ENCODE results near the gene SLC6A20.

The SLC6A20 gene

DNA sequence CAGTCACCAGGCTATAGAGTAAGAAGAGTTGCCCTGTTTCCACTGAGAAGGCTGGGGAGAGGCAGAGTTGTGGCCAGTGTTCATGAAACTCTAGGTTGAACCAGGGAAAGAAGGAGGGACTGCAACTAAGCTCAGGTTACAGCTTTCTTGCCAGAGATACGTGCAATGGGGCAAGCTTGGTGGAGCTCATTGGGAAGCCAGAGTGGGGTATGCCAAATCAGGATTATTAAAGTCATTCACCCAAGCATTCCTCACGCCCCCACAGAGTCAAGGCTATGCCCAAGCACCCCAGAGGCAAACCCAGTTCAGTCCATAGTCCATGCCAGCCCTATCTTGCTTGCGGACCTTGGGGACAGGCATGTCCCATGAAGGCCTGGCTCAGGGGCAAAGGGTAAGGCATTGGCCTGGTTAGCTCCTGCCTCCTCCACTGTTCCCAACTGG is 17.6 kb downstream of the SLC6A20 start:
- no peak for DNase-seq (ENCODE audit: low read depth, low spot score)

DNA sequence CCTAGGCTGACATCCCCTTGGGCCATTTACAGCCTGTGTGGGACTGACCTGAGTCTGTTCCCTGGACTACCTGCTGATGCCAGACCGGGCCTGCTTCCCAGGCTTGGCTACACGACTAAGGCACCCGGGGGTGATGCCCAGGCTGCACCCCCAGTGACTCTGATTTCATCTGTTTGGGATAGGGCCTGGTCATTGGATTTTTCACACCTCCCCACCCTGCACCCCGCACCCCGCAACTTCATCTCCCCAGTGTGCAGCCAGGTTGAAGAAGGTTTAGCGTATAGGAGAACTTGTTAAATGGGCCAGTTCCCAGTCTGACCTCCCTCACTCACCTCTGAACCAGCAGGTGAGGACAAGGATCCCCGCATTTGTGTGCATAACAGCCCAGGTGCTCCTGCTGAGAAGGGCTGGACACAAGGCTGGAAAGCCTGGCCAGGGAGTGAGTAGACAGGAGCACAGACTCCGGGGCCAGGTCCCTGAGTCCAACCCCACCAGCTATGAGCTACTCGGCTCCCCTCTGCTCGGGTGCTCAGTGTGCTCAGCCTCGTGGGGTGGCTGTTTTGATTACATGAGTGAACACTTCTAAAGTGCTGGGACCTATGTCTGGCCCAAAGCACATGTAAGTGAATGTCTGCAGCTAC is 18.5 kb downstream of the SLC6A20 start:
- no peak for DNase-seq (ENCODE audit: low read depth, low spot score)

DNA sequence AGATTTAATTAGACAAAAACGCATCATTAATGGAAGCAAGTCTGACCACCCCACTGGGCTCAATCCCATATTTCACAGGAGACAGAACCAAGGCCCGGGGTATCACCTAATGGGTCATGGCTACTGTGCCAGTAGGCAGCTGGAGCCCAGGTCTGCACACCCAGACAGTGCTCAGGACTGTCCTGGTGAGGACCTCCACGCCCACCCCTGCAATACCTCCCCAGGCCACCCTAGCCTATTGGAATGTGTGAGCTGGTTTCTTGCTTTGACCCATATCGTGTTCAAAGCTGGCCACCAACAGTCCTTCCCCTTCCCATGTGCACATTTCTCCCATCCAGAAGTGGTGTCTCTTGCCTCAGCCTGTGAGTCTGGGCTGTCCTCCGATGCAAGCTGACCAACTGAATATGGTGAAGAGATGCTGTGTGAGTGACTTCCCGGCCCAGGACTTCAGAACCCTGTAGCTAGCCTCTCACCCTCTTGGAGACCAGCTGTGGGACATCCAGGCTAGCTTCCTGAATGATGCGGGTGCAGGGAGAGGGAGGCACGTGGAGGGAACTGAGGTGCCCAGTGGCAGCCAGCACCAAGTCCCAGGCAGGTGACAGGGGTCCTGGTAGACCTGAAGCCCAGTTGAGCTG is 19.1 kb downstream of the SLC6A20 start:
- DNase-seq (ENCODE audit: low read depth, low spot score) = no peak

DNA sequence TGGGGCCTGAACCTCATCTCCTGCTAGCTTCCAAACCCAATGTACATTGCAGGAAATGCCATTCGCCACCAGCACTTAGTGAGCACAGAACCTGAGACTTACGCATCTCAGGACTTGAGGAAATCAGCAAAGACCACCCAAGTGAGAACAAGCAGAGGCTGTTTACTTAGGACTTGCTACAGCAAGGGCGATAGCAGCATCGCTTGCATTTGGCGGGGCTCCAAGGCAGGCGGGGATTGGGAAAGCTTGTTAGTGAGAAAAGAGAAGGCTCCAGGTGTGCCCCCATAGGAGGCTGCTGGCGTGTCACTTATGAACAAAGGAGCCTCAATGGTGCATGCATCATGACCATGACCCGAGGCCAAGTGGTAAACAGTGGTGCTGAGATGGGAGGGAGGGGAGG is 19.7 kb downstream of the SLC6A20 start:
- no peak for DNase-seq (ENCODE audit: low read depth, low spot score)

DNA sequence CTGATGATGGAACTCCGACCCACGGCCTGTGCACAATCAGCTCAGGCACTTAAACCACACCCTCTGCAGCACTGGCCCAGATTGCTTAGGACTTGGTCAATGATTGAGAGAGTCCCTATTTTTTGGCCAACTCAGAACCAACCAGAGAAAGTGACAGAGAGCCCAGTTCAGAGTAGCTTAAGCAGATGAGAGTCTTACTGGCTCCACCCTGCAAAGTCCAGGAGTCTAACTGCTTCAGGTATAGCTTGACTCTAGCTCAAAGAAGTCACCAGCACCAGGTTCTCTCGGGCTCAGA is 20.1 kb downstream of the SLC6A20 start:
- DNase-seq (ENCODE audit: low read depth, low spot score) = no peak

DNA sequence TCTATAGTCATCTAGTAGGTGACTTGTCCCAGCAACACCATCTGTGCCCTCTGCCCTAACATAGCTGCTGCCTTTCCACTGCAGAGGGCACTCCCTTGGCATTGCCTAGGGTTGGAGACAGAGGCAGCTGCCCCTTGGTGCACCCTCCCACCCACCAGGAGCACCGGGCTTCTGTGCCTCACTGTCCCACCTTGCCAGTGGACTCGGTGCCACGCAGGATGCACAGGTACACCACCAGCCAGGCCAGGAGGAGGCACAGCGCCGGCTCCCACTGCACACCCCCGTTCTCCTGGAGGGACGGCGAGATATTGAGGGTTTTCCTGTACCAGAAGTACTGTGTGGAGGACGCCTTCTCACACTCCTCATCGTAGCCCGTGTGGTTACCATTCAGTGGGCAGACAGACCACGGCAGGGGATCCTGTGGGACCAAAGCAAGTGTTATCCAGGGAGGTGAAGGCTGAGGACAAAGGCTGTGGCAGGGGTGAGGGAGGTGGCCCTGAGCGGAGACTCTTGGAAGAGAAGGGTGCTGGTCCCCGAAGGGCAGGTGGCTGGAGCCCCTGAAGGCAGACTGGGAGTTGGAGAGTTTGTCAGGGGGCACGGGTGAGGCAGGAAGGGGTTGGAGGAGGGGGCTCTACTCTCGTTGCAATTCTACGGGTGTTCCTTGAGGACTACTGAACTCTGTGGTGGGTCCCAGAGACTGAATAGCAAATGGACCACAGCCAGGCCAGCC is 20.6 kb downstream of the SLC6A20 start:
- no peak for DNase-seq (ENCODE audit: low read depth, low spot score)

DNA sequence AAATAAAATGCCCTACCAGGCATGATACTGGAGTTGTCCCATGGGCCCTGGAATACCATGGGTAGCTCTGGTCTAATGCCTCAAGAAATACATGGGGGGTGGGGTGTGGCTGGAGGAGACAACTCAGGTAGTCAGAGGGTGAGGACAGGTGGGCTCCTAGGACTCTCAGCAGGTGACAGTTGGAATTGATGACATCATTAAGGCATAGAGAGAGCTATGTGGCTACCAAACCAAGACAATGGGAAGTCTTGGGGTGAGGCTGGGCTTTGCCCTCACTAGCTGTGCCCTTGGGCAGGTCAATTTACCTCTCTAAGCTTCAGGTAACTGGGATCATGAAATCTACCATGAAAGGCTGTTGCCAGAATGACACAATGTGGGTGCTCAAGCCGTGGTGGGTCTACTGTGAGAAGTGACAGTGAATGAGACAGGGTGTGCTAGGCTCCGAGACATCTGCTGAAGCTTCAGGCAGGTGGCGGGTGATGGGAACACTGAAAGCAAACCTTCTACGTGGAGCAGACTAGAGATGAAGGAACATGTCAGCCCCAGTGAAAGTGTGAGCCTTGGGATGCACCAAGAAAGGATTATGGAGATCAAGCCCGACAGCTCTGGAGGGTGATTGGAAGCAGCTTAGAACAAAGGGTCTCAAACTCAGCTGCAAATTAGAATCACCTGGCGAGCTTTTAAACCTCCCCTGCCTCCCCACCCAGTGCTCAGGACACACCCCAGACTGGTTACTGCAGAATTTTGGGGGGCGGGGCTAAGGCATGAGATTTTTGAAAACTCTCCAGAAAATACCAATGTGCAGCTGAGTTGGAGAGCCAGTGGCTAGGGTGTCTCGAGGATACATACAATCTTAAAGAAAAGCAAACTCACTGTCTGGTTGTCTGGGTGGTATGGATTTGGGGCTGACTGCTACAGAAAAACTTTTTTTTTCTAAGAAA is 21.5 kb downstream of the SLC6A20 start:
- DNase-seq (ENCODE audit: low read depth, low spot score) = no peak

DNA sequence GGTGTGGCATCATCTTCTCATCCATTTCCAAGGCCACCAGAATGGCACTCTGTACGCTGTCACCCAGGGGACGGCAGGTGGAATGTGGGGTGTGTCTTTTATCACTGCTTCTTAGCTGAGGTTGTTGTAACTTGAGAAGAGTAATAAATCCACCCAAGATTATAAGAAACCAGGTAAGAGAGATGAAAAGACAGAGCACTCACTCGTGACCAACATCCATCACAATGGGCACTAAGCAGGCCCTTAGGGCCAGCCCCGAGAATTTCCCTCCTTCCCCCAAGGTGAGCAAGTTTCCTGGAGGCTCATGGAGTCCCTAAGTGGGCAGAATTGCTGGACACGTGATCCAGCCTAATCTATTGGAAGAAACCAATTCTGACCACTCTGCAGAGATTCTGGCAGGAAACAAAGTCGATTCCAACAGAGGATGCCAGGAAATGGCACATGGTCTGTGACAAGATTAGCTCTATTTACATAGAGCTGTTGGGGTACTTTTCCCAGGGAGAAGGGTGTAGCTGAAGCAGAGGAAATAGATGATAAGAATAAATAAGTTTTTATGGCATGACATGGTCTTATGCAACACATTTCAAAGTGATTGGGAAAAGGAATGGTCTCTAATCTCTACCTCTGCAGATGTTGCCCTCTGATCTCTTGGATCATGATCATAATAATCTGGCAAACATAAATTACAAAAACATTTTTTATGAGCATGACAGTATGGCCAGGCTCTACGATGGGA is 22.5 kb downstream of the SLC6A20 start:
- no peak for DNase-seq (ENCODE audit: low read depth, low spot score)

DNA sequence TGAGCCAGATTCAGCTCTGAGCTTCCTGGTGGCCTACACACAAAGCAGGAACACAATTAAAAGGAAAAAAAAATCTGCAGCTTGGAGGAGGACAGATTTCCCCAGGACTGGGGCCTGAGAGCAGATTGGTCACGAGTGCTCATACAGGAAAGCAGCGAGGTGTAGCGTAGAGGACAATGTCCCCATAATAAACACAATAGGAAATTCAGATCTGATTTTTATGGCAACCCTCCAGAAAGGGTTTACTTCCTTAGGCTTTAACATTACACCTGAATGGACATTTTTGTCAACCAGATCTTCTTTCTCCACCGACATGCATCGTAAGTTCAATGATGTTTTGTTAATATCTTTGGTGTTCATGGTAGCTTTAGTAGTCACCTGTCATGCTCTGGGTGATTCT is 23.3 kb downstream of the SLC6A20 start:
- DNase-seq (ENCODE audit: low read depth, low spot score) = no peak

DNA sequence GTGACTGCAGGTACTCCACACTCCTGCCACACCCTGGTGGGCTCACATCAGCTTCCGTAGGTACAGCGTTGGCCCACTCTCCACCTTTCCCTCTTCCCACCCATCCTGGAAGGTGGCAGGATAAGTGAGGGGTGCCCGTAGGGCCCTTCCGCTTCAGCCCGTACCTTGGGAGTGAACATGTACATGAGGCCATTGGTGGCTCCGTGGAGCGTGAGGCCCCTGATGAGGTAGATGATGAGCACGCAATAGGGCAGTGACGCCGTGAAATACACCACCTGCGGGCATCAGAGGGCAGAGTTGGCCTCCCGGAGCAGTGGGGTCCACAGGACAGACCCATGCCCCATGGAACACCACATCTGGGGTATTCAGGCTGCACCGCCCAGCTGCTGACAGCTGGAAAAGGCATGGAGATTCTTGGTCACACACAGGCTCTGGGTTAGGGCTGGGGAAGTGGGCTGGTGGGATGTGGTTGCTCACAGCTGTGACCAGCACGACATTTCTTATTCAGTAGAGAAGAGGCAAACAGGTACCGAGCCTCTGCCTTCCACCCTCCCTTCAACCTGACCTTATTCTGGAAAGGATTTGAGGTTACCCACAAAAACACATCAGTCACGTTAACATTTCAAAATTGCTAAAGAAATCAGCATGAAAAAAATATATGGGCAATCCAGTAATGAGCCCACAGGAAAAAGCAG is 23.8 kb downstream of the SLC6A20 start:
- no peak for DNase-seq (ENCODE audit: low read depth, low spot score)

DNA sequence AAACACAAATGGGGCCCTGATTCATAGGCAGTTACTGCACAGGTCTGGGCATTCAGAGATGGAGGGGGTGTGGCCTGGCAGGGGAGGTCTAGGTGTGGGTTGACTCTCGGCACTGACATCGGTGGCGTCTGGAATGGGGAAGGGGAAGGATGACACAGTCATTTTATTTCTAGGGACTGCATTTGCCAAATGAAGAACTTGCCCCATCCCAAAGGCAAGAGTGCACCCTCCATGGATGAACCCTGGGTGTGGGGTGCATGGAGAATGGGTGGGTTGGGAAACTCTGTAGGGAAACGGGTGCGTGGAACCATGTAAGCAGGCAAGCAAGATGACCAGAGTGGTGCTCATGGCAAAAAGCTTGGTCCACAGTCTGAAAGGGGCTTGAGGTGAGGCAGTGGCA is 24.5 kb downstream of the SLC6A20 start:
- DNase-seq (ENCODE audit: low read depth, low spot score) = no peak

DNA sequence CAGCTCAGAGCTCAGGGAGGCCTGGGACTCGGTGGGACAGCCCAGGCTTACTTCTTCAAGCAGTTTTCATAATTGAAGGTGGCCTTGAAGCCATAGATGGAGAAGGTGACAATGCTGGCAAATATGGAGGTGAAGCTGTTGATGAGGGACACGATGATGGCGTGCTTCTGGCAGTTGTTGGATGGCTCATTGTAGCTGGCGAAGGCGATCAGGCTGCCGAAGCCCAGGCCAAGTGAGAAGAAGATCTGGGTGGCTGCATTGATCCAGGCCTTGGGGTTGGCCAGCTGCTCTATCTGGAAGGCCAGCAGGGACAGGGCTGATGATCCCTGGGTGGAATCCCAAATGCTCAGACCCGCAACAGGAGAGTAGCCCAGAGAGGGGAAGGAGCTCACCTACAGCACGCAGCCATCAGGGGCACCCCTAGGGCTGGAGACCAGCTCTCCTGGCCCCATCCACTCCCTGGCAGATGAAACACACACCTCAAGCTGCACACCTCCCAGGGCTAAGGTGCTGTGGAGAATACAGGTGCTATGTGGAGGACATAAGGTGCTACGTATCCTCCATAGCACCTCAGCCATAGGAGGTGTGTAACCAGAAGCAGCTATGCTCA is 25.1 kb downstream of the SLC6A20 start:
- DNase-seq (ENCODE audit: low read depth, low spot score) = no peak

DNA sequence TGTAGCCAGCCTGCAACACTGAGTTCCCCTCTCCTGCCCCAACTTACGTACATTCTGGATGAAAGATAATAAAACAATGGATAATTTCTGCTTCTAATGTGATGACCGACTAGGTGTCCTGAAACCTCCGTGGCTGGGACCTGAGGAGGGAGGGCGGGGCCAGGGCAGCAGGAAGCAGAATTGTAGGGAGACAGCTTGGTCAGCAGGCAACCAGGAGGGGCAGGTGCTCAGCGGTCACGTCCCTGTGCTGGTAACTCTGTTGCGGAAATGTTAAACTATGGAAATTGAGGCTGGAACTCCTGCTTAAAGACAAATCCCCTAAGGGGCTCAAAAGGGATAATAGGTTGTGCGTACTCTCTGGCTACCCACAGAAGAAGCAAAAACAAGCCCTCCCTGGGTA is 30.4 kb downstream of the SLC6A20 start:
- no peak for DNase-seq (ENCODE audit: low read depth, low spot score)

DNA sequence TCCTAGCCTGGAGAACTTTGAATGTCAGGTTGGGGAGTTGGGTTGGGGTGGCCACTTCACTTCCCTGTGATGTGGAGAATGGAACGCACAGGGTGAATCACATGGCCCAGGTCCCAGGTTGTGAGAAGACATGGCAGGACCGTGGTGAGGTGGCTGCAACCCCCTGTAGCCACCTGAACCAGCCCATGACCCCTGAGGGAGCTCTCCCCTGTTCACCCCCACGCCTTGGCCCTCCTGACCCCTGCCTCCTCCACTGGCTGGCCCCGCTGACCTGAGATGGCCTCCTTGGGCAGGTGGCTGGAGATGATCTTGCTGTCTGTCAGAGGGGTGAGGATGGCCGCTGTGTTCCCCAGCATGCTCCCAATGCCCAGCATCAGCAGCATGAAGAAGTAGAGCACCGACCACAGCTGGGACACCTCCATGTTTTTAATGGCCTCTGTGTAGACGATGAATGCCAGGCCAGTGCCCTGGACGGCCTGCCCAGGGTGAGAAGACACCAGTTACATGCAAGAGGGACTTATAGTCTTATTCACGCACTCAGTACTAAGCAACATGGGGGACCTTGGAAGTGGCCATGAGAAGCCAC is 31.0 kb downstream of the SLC6A20 start:
- DNase-seq (ENCODE audit: low read depth, low spot score) = no peak

DNA sequence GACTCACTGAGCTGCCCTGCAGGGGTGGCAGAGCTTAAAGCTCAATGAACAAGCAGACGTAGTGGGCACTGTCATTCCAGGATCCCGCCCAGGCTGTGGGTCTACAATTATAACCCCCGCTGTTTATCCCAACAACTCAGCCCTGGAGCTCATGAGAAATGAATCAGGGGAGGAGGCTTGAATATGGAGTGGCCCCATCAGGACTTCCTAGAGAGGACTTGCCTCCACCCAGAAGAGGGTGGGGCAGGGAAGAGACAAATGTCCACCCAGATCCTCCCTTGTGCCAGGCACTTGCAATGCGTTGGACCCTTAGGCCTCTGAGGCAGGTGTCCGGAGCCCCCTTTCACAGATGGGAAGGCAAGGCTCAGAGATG is 33.0 kb downstream of the SLC6A20 start:
- DNase-seq (ENCODE audit: low read depth, low spot score) = no peak

DNA sequence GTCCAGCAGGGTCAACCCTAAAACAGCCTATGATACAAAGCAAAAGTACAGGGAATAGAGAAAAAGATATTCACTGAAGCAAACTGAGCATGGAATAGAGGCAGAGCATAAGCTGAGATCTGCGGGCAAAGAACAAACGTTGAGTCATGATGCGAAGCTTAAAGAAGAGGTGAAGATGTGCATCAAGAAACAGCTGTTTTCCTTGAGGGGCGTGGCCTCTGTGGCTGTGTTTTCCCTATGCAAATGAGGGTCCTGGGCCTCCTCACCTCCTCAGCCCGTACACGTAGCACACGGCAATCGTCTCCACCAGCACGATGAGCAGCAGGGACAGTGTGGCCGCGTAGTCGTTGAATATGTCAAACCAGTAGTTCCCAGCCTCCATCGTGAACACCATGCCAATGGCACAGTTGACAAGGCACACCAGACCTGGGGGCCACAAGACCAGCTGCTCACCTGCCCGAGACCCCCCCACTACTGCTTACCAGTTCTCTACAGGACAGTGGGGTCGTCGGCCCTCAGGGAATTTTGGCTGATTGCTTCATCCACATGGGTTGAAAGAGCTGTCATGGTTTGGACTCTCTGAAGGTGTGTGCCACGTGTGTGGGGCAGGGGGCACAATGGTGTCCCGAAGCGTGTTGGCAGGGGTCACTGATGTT is 33.6 kb downstream of the SLC6A20 start:
- DNase-seq (ENCODE audit: low read depth, low spot score) = no peak

DNA sequence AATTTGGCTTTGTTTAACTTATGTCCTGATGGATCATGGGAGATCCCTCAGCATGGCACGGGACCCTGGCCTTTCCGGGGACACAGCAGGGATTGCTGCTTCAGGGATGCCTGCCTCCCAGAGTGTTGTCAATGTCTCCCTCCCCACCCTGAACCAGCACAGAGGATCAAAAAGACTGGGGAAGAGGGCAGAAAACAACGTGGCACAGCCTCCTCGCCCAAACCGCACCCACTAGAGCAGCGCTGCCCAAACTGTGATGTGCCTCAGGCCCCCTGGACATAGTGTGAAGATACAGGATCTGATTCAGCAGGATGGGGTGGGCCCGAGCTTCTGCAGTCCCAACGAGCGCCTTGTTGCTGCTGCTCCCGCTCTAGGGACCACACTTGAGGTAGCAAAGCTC is 34.5 kb downstream of the SLC6A20 start:
- DNase-seq (ENCODE audit: low read depth, low spot score) = no peak

DNA sequence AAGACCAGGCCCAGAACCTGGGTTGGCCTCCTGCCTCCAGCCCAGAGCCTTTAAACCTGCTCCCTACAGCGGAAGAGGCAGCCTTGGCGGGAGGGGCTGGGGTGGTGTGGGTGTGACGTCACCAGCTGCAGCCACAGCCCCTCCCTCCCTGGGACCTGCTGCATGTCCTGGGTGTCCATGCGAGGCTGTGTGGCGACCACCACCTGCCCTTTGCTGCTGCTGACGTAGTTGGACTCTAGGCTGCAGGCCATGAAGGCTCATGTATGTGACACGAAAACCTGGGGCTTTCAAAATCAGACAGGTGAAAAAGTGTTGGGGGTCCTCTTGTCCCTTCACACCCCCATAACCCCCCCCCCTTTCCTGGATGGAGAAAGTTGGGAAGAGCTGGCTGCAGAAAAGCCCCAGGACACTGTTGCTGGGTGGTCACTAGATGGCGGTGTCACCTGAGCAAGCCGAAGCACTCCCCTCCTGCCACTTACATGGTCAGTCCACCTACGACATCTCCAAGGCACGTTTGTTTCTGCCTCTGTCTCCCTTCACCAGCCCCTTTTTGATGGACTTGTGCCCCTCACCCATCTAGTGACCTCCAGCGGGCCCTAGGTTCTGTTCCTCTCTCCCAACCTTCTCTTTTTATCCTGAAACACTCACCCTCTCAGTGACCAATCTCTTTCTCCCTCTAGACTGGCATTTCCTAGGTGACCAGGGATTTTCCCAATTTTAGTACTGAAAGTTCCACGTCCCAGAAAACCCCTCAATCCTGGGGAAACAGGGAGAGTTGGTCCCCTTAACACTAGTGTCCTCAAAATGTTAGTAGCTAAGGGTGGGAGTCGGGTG is 35.2 kb downstream of the SLC6A20 start:
- peak; percentile 72 for DNase-seq (ENCODE audit: low read depth, low spot score)

DNA sequence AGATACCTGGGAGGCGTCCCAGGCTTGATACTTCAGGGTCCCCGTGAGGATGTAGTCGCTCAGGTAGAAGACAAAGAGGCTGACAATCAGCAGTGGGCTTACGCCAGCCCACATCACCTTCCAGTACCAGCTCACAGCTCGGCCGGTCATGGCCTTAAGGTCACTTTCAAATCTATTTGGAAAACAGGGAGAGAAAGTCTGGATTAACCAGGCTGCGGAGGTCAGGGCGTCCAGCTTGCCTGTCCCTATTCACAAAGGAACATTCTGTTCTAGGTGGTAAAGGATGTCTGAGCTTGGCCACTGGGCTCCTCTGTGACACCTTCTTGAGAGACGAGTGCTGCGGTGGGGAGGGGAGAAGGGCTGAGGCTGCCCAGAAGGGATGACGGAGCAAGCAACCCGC is 36.5 kb downstream of the SLC6A20 start:
- DNase-seq (ENCODE audit: low read depth, low spot score) = no peak
